T-helper 2 cell treated with Interferon-gamma antibody and Interleukin-4, amounts not matched to agents 5 μg/mL and 100 μg/mL, for 36 hours (primary cell): ENCODE data around the gene DENND2D.

ENCODE experiments used
- DNase-seq: peaks from one replicate; pipeline ENCODE4 v3.0.0; 2021; ENCODE audit warnings: low spot score
- H3K27ac Mint-ChIP-seq: one replicate; pipeline ENCODE4 v1.8.0; 2021; ENCODE audit warnings: mild to moderate bottlenecking, mixed read lengths
- H3K27me3 Mint-ChIP-seq: one replicate; pipeline ENCODE4 v1.8.0; 2021; ENCODE audit warnings: low read depth, mixed read lengths
- H3K36me3 Mint-ChIP-seq: one replicate; pipeline ENCODE4 v1.8.0; 2021; ENCODE audit warnings: low read depth, mixed read lengths
- H3K4me1 Mint-ChIP-seq: one replicate; pipeline ENCODE4 v1.8.0; 2021; ENCODE audit warnings: low read depth, mixed read lengths
- H3K4me3 Mint-ChIP-seq: one replicate; pipeline ENCODE4 v1.8.0; 2022; ENCODE audit warnings: mild to moderate bottlenecking, moderate library complexity, mixed read lengths
- H3K9me3 Mint-ChIP-seq: one replicate; pipeline ENCODE4 v1.8.0; 2021; ENCODE audit warnings: mixed read lengths

DENND2D gene

GRCh38 chr1:111227851-111228747 lies 27.7 kb upstream of the DENND2D start:
- peak overlapping the region; percentile 19 for H3K27ac Mint-ChIP-seq
- H3K4me1 Mint-ChIP-seq = peaks cover 63% of the 10 kb centered on the region
- no peaks in the 10 kb centered on the region for H3K9me3 Mint-ChIP-seq
- peak overlapping the region; percentile 13 for H3K4me3 Mint-ChIP-seq
- no peaks in the 10 kb centered on the region for H3K27me3 Mint-ChIP-seq
- no peak for DNase-seq
- H3K36me3 Mint-ChIP-seq = peaks cover 2% of the 10 kb centered on the region

- no peaks in the 10 kb centered on the region for H3K9me3 Mint-ChIP-seq
- peaks cover 2% of the 10 kb centered on the region for H3K36me3 Mint-ChIP-seq
- no peaks in the 10 kb centered on the region for H3K27me3 Mint-ChIP-seq
- peak within 1 kb of the TSS; percentile 53 for H3K27ac Mint-ChIP-seq
- H3K4me3 Mint-ChIP-seq = peak within 1 kb of the TSS; percentile 13
- no peak for DNase-seq
- peaks cover 70% of the 10 kb centered on the region for H3K4me1 Mint-ChIP-seq
Measured at GRCh38 chr1:111227434-111227833, 27.0 kb upstream of the DENND2D start, which contains the start of gene CHI3L2. TSS of gene CHI3L2 (plus strand) at chr1:111227713. CDS start at chr1:111227730, 17 bp downstream.

GRCh38 chr1:111225717-111226400 lies 25.4 kb upstream of the DENND2D start:
- Mint-ChIP-seq H3K27ac (peak overlapping the region; percentile 76), H3K9me3 (no peaks in the 10 kb centered on the region), H3K36me3 (no peaks in the 10 kb centered on the region), H3K4me3 (peak overlapping the region; percentile 68), H3K4me1 (peaks cover 71% of the 10 kb centered on the region), H3K27me3 (no peaks in the 10 kb centered on the region)
- DNase-seq = no peak

- no peak for DNase-seq
- Mint-ChIP-seq H3K27ac (peak overlapping the region; percentile 76), H3K4me1 (peaks cover 75% of the 10 kb centered on the region), H3K27me3 (no peaks in the 10 kb centered on the region), H3K36me3 (no peaks in the 10 kb centered on the region), H3K9me3 (no peaks in the 10 kb centered on the region), H3K4me3 (peak overlapping the region; percentile 68)
Measured at GRCh38 chr1:111225091-111225490, 24.6 kb upstream of the DENND2D start.

GRCh38 chr1:111223126-111223685 lies 22.8 kb upstream of the DENND2D start:
- Mint-ChIP-seq H3K4me1 (peaks cover 85% of the 10 kb centered on the region), H3K36me3 (peaks cover 2% of the 10 kb centered on the region), H3K9me3 (peaks cover under 1% of the 10 kb centered on the region), H3K27ac (peak overlapping the region; percentile 92), H3K27me3 (no peaks in the 10 kb centered on the region), H3K4me3 (peak overlapping the region; percentile 77)
- DNase-seq = no peak

GRCh38 chr1:111222308-111223125 lies 22.1 kb upstream of the DENND2D start:
- Mint-ChIP-seq H3K4me3 (peak overlapping the region; percentile 77), H3K36me3 (peaks cover 2% of the 10 kb centered on the region), H3K27ac (peak overlapping the region; percentile 92), H3K27me3 (no peaks in the 10 kb centered on the region), H3K4me1 (peaks cover 85% of the 10 kb centered on the region), H3K9me3 (peaks cover 4% of the 10 kb centered on the region)
- peak; percentile 72 for DNase-seq

- H3K4me3 Mint-ChIP-seq = peak overlapping the region; percentile 77
- DNase-seq = peak; percentile 80
- peaks cover 4% of the 10 kb centered on the region for H3K9me3 Mint-ChIP-seq
- peak overlapping the region; percentile 92 for H3K27ac Mint-ChIP-seq
- H3K4me1 Mint-ChIP-seq = peaks cover 86% of the 10 kb centered on the region
- peaks cover 2% of the 10 kb centered on the region for H3K36me3 Mint-ChIP-seq
- H3K27me3 Mint-ChIP-seq = no peaks in the 10 kb centered on the region
Measured at GRCh38 chr1:111221633-111222291, 21.3 kb upstream of the DENND2D start.

- H3K4me1 Mint-ChIP-seq = peaks cover 87% of the 10 kb centered on the region
- DNase-seq = no peak
- H3K4me3 Mint-ChIP-seq = peak overlapping the region; percentile 77
- peaks cover 2% of the 10 kb centered on the region for H3K36me3 Mint-ChIP-seq
- H3K27me3 Mint-ChIP-seq = no peaks in the 10 kb centered on the region
- peak overlapping the region; percentile 92 for H3K27ac Mint-ChIP-seq
- H3K9me3 Mint-ChIP-seq = peaks cover 4% of the 10 kb centered on the region
Measured at GRCh38 chr1:111221276-111221632, 20.8 kb upstream of the DENND2D start.

GRCh38 chr1:111220302-111220890 lies 19.9 kb upstream of the DENND2D start:
- H3K4me1 Mint-ChIP-seq = peaks cover 87% of the 10 kb centered on the region
- DNase-seq = no peak
- peaks cover 2% of the 10 kb centered on the region for H3K36me3 Mint-ChIP-seq
- peak overlapping the region; percentile 92 for H3K27ac Mint-ChIP-seq
- H3K27me3 Mint-ChIP-seq = no peaks in the 10 kb centered on the region
- peak overlapping the region; percentile 77 for H3K4me3 Mint-ChIP-seq
- H3K9me3 Mint-ChIP-seq = peaks cover 4% of the 10 kb centered on the region

GRCh38 chr1:111219557-111220286 lies 19.3 kb upstream of the DENND2D start:
- peaks cover 2% of the 10 kb centered on the region for H3K36me3 Mint-ChIP-seq
- peaks cover 87% of the 10 kb centered on the region for H3K4me1 Mint-ChIP-seq
- peak overlapping the region; percentile 92 for H3K27ac Mint-ChIP-seq
- no peaks in the 10 kb centered on the region for H3K27me3 Mint-ChIP-seq
- peaks cover 4% of the 10 kb centered on the region for H3K9me3 Mint-ChIP-seq
- H3K4me3 Mint-ChIP-seq = peak overlapping the region; percentile 77
- peak; percentile 57 for DNase-seq

- H3K9me3 Mint-ChIP-seq = peaks cover 4% of the 10 kb centered on the region
- H3K27me3 Mint-ChIP-seq = no peaks in the 10 kb centered on the region
- H3K4me3 Mint-ChIP-seq = peak overlapping the region; percentile 77
- H3K27ac Mint-ChIP-seq = peak overlapping the region; percentile 92
- H3K4me1 Mint-ChIP-seq = peaks cover 92% of the 10 kb centered on the region
- DNase-seq = no peak
- H3K36me3 Mint-ChIP-seq = peaks cover 2% of the 10 kb centered on the region
Measured at GRCh38 chr1:111218701-111219556, 18.5 kb upstream of the DENND2D start.
